Thymus (tissue), 11 donors: ENCODE data around the gene CCDC50. TPM values are rescaled to one million over a fixed set of nuclear protein-coding genes. Genes with fewer than 3 reads are reported as not detected.

Experiments used
- DNase-seq, 9 donors: peaks; one replicate each; pipeline ENCODE4 v3.0.0-alpha.2; 2013; ENCODE audit warnings: low spot score in 9 of 9, low read depth in 6 of 9, missing footprints in 1 of 9
- H3K27ac ChIP-seq, 2 donors: one replicate each; pipeline ENCODE4 v1.5.1; 2013; ENCODE audit warnings: control low read depth in 1 of 2, low read depth in 1 of 2, low read length in 1 of 2, mild to moderate bottlenecking in 1 of 2, moderate library complexity in 1 of 2
- H3K27me3 ChIP-seq, 2 donors: one replicate each; pipeline ENCODE4 v1.5.1; 2013; ENCODE audit warnings: low read length in 1 of 2; ENCODE audit not compliant: control insufficient read depth in 2 of 2, insufficient read depth in 1 of 2
- H3K36me3 ChIP-seq, 2 donors: one replicate each; pipeline ENCODE4 v1.5.1; 2013; ENCODE audit warnings: low read length in 1 of 2, mild to moderate bottlenecking in 1 of 2, moderate library complexity in 1 of 2; ENCODE audit not compliant: control insufficient read depth in 2 of 2, insufficient read depth in 2 of 2
- H3K4me1 ChIP-seq, 2 donors: one replicate each; pipeline ENCODE4 v1.5.1; 2013; ENCODE audit warnings: low read length in 2 of 2; ENCODE audit not compliant: control insufficient read depth in 2 of 2, insufficient read depth in 2 of 2
- H3K4me3 ChIP-seq, 2 donors: one replicate each; pipeline ENCODE4 v1.5.1; 2013; ENCODE audit warnings: low read length in 2 of 2, control low read depth in 1 of 2, mild to moderate bottlenecking in 1 of 2
- H3K9me3 ChIP-seq, 2 donors: one replicate each; pipeline ENCODE4 v1.5.1; 2013; ENCODE audit warnings: low read length in 1 of 2, mild to moderate bottlenecking in 1 of 2; ENCODE audit not compliant: control insufficient read depth in 2 of 2, insufficient read depth in 1 of 2
- WGBS: extraction: QIAGEN DNeasy Blood & Tissue Kit; methylation state at CpG from one replicate; pipeline ENCODE4 v1.1.7; 2013; 5-methylcytosine and 5-hydroxymethylcytosine counted together
- polyA plus RNA-seq: library from polyadenylated mRNA; stranded (reverse); fragments of 200-250 nt; gene quantifications from one replicate; pipeline ENCODE4 v1.2.3, GENCODE V29; 2013
- total RNA-seq: library from RNA; stranded (reverse); fragments of 120-200 nt; gene quantifications from one replicate; pipeline ENCODE4 v1.2.4, GENCODE V29; 2013
- donor health status: healthy.

The CCDC50 gene
- total and polyA plus RNA-seq, 2 donors, result 22.0 to 30.9 TPM

DNA sequence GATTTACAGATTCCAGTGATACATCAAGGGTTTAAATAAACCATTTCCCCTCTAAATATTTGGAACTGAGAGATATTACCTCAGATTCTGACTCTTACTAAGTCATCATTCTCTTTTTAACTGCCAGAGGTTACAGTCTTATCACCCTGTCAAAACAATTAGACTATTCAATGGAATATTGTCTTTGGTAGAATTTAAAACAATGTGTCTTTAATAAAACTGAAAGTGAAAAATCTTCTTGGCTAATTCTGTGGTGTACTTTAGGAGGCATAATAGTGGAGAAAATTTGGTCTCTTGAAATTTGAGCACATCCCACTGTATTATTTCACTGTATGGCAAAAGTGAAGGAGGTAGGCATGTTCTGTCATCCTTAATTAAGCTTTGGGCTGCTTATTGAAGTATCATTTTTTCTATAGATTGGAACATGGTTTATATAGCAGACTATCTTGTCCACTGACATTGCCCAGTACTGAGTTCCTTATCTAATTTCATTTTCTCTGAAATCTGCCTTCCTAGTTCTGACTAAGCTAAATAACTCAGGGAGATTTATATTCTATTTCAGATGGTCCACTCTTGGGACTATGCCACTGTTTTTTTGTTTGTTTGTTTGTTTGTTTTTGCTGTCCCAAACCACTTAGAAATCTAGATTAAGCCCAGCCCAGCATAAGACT, 49.1 kb downstream of the CCDC50 start:
- Histone ChIP-seq H3K27me3 (no peaks in the 10 kb centered on the region), H3K4me3 (no peak overlapping the region), H3K27ac (no peak overlapping the region), H3K4me1 (peaks cover 0 to 5% of the 10 kb centered on the region in 2 donors), H3K9me3 (no peaks in the 10 kb centered on the region), H3K36me3 (peaks cover 0 to 10% of the 10 kb centered on the region in 2 donors)
- DNase-seq, result no peak

GRCh38 chr3:191379446-191379845, 50.3 kb downstream of the CCDC50 start:
- Histone ChIP-seq H3K4me3 (no peak overlapping the region), H3K36me3 (peaks cover 0 to 10% of the 10 kb centered on the region in 2 donors), H3K4me1 (peaks cover 0 to 5% of the 10 kb centered on the region in 2 donors), H3K27ac (no peak overlapping the region), H3K27me3 (no peaks in the 10 kb centered on the region), H3K9me3 (no peaks in the 10 kb centered on the region)
- DNase-seq, result peak; percentile 4 to 87 (median 70)
- 33% methylated on average over 2 of the region's 2 CpGs for WGBS

GRCh38 chr3:191380001-191380400, 50.8 kb downstream of the CCDC50 start:
- no peaks in the 10 kb centered on the region for H3K27me3 ChIP-seq
- WGBS, result 94% methylated on average over 2 of the region's 2 CpGs
- peaks cover 0 to 5% of the 10 kb centered on the region in 2 donors for H3K4me1 ChIP-seq
- no peak overlapping the region for H3K4me3 ChIP-seq
- no peak for DNase-seq
- H3K27ac ChIP-seq, result no peak overlapping the region
- H3K36me3 ChIP-seq, result peaks cover 0 to 10% of the 10 kb centered on the region in 2 donors
- no peaks in the 10 kb centered on the region for H3K9me3 ChIP-seq

DNA sequence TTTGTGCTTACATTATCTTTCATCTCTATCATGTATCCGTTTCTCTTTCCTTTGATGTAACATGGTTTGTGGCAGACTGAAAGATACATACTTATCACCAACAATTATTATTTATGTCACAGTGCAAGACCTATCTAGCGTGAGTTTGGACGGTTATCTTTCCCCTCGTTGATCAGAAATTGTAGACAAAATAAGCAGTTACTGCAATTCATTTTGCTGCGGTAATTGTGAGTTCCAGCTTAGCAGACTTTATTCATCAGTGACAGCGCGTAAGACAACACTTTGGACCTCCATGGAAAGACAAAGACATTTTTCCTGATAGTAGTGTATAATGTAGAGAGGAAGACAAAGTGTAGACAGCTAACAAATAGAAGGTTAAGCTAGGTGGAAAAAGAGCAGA, 52.1 kb downstream of the CCDC50 start:
- Histone ChIP-seq H3K36me3 (peaks cover 0 to 10% of the 10 kb centered on the region in 2 donors), H3K9me3 (no peaks in the 10 kb centered on the region), H3K4me3 (no peak overlapping the region), H3K4me1 (peaks cover 0 to 5% of the 10 kb centered on the region in 2 donors), H3K27ac (no peak overlapping the region), H3K27me3 (no peaks in the 10 kb centered on the region)
- 92% methylated on average over 7 of the region's 7 CpGs for WGBS
- DNase-seq, result peak in 1 of 9 donors; percentile 11

GRCh38 chr3:191382661-191383060, 53.5 kb downstream of the CCDC50 start:
- Histone ChIP-seq H3K27me3 (no peaks in the 10 kb centered on the region), H3K27ac (no peak overlapping the region), H3K36me3 (peaks cover 0 to 10% of the 10 kb centered on the region in 2 donors)

DNA sequence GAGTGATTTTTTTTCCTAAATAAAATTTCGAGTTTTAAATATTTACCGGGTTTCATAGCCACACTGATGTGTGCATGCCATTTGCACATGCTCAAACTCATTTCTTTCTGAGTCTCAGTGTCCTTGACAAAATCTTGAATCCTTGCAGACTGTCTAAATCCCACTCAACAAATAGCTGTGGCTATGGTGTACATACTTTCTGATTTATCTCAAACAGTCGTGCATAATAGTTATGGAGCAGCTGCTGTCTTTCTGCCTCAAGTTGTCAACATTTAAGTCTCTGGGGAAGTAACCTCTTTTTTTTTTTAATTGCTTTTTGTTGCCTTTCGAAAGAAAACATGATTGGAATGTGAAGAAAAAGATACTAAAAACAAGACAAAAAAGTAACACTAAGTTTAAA, 53.9 kb downstream of the CCDC50 start:
- DNase-seq, result no peak
- Histone ChIP-seq H3K36me3 (peaks cover 0 to 10% of the 10 kb centered on the region in 2 donors), H3K4me3 (no peak overlapping the region), H3K4me1 (peaks cover 0 to 5% of the 10 kb centered on the region in 2 donors), H3K27me3 (no peaks in the 10 kb centered on the region), H3K27ac (no peak overlapping the region), H3K9me3 (no peaks in the 10 kb centered on the region)
- 94% methylated on average over 4 of the region's 4 CpGs for WGBS

More at GRCh38 chr3:191382661-191383060, 53.5 kb downstream of the CCDC50 start:
- Histone ChIP-seq H3K9me3 (no peaks in the 10 kb centered on the region), H3K4me3 (no peak overlapping the region), H3K4me1 (peaks cover 0 to 5% of the 10 kb centered on the region in 2 donors)
- 17% methylated on average over 1 of the region's 1 CpG for WGBS
- no peak for DNase-seq

GRCh38 chr3:191385101-191385500, 55.9 kb downstream of the CCDC50 start:
- DNase-seq, result no peak

DNA sequence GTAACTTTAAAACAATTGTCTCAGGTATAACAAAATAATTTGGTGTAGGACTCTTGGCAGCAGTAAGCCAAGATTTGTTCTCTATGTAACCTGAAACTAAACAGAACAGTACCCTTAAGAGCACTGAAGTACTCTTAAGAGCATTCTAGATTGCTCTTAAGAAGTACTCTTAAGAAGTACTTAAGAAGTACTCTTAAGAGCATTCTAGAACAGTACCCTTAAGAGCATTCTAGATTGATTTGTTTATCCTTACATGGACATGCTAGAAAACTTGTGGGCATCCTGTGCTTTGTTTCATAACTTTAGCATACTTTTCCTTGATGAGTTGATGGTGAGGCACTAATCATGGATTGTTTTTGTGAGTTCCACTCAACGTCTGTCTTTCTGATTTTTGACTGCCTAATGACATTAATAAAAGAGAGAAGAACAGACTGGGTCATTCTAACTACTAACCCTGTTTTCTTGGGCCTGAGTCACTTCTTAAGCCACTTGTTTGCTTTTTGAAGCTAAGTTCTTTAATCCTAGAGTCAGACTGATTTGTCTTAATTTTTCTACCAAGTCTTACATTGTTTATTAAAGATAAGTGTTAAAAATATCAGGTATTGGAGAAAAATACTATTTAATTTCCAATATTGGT, 58.4 kb downstream of the CCDC50 start:
- Histone ChIP-seq H3K27ac (no peak overlapping the region), H3K4me1 (no peaks in the 10 kb centered on the region), H3K36me3 (no peaks in the 10 kb centered on the region), H3K9me3 (no peaks in the 10 kb centered on the region), H3K27me3 (no peaks in the 10 kb centered on the region), H3K4me3 (no peak overlapping the region)
- 98% methylated on average over 1 of the region's 1 CpG for WGBS
- no peak for DNase-seq

More at GRCh38 chr3:191385101-191385500, 55.9 kb downstream of the CCDC50 start:
- 64% methylated on average over 3 of the region's 3 CpGs for WGBS
- H3K36me3 ChIP-seq, result peaks cover 0 to 10% of the 10 kb centered on the region in 2 donors
- no peak overlapping the region for H3K27ac ChIP-seq
- H3K9me3 ChIP-seq, result no peaks in the 10 kb centered on the region
- no peaks in the 10 kb centered on the region for H3K27me3 ChIP-seq
- H3K4me1 ChIP-seq, result no peaks in the 10 kb centered on the region
- H3K4me3 ChIP-seq, result no peak overlapping the region

DNA sequence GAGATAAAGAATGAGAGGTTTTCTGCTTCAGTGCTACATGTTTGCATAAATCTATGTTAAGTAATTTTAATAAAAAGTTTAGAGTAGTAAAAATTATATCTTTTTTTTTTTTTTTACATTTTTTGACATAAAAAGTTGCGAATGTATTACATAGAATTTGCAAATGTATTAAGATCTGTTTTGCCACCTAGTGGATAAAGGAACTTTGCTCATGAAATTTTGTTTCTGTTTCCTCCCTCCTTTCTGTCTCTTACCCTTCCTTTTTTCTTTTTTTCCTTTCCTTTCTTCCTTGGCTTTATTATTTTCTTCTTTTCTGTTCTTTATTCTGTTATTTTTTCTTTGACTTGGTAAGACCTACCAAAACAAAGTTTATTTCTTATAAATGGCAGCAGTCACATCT, 59.6 kb downstream of the CCDC50 start:
- Histone ChIP-seq H3K4me3 (no peak overlapping the region), H3K4me1 (no peaks in the 10 kb centered on the region), H3K36me3 (no peaks in the 10 kb centered on the region), H3K27ac (no peak overlapping the region), H3K27me3 (no peaks in the 10 kb centered on the region), H3K9me3 (no peaks in the 10 kb centered on the region)
- DNase-seq, result no peak
- WGBS, result 93% methylated on average over 1 of the region's 1 CpG
